HG03442 (cell line): Measurements from ENCODE around the gene RAD9A.

Experiments
- ATAC-seq: cut with Tn5 transposase; IDR thresholded peaks from one replicate; pipeline ENCODE4 v1.9.1; 2021; ENCODE audit warnings: mild to moderate bottlenecking, moderate library complexity; ENCODE audit not compliant: unreplicated experiment

RAD9A gene

GRCh38 chr11:67373648-67374570 lies 17.9 kb upstream of the RAD9A start:
- no peak for ATAC-seq

GRCh38 chr11:67374571-67375281 lies 17.1 kb upstream of the RAD9A start:
- ATAC-seq = no peak

- no peak for ATAC-seq
These were observed 16.3 kb upstream of the RAD9A start for GRCh38 chr11:67375320-67376055.

GRCh38 chr11:67376063-67376820 lies 15.5 kb upstream of the RAD9A start:
- ATAC-seq = no peak

- ATAC-seq = no peak
These were observed 14.6 kb upstream of the RAD9A start for GRCh38 chr11:67376873-67377808.

GRCh38 chr11:67378544-67378943 lies 13.2 kb upstream of the RAD9A start:
- no peak for ATAC-seq

- no peak for ATAC-seq
These were observed 12.4 kb upstream of the RAD9A start for GRCh38 chr11:67379061-67380058.

GRCh38 chr11:67381244-67381972 lies 10.4 kb upstream of the RAD9A start:
- no peak for ATAC-seq

GRCh38 chr11:67382276-67383136 lies 9.3 kb upstream of the RAD9A start:
- ATAC-seq = no peak

- ATAC-seq = no peak
These were observed 6.9 kb upstream of the RAD9A start for GRCh38 chr11:67384851-67385366.

GRCh38 chr11:67387069-67387468 lies 4.7 kb upstream of the RAD9A start:
- no peak for ATAC-seq

- ATAC-seq = no peak
These were observed 4.3 kb upstream of the RAD9A start for GRCh38 chr11:67387518-67387917.

- no peak for ATAC-seq
These were observed 2.3 kb upstream of the RAD9A start for GRCh38 chr11:67389477-67389876.

- ATAC-seq = no peak
These were observed 861 bp upstream of the RAD9A start for GRCh38 chr11:67390947-67391303.

GRCh38 chr11:67392183-67392715 lies 463 bp downstream of the RAD9A start:
- peak; percentile 22 for ATAC-seq

- no peak for ATAC-seq
These were observed 1.7 kb downstream of the RAD9A start for GRCh38 chr11:67393437-67393836.
